Epithelial cell of proximal tubule (primary cell): ENCODE results near the gene HRK. TPM values are rescaled to one million over a fixed set of nuclear protein-coding genes. Genes with fewer than 3 reads are reported as not detected.

ENCODE experiments used
- DNase-seq: peaks from one replicate; pipeline ENCODE4 v3.0.0-alpha.2; 2011; ENCODE audit warnings: low read depth
- H3K4me3 ChIP-seq: 2 replicates; pipeline ENCODE4 v1.5.1; 2011; ENCODE audit warnings: low read depth, mild to moderate bottlenecking, low read length
- total RNA-seq: library from RNA; depleted of rRNA; stranded (reverse); fragments of >200 nt; gene quantifications from 2 replicates; pipeline ENCODE4 v1.2.3, GENCODE V29; 2015
- TF ChIP-seq, protein P1 (sequence below): conservative IDR thresholded peaks from 2 replicates; pipeline ENCODE4 v1.5.1; 2012; ENCODE audit warnings: low read depth, mild to moderate bottlenecking, low read length

HRK gene
- total RNA-seq, 1 donor from 2014 or later: not detected

GRCh38 chr12:116808113-116809105, 72.8 kb downstream of the HRK start:
- TF ChIP-seq, protein P1, sequence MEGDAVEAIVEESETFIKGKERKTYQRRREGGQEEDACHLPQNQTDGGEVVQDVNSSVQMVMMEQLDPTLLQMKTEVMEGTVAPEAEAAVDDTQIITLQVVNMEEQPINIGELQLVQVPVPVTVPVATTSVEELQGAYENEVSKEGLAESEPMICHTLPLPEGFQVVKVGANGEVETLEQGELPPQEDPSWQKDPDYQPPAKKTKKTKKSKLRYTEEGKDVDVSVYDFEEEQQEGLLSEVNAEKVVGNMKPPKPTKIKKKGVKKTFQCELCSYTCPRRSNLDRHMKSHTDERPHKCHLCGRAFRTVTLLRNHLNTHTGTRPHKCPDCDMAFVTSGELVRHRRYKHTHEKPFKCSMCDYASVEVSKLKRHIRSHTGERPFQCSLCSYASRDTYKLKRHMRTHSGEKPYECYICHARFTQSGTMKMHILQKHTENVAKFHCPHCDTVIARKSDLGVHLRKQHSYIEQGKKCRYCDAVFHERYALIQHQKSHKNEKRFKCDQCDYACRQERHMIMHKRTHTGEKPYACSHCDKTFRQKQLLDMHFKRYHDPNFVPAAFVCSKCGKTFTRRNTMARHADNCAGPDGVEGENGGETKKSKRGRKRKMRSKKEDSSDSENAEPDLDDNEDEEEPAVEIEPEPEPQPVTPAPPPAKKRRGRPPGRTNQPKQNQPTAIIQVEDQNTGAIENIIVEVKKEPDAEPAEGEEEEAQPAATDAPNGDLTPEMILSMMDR: no peak
- H3K4me3 ChIP-seq: no peak overlapping the region
- no peak for DNase-seq

DNA sequence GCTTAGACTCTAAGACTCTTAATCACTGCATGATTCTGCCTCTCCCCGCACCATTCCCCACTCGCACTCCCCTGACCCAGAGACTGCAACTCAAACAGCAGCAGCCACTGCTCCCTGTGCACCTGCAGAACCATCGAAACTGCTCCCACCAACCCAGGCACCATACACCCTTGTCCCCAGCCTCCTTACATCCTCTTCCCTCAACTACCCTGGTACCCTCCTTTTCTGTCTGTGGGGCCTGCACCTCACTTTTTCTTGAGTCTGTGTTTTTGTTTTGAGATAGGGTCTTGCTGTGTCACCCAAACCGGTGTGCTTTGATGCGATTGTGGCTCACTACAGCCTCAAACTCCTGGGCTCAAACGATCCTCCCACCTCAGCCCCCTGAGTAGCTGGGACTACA, 73.7 kb downstream of the HRK start:
- no peak for DNase-seq
- TF ChIP-seq, protein P1: no peak
- no peak overlapping the region for H3K4me3 ChIP-seq

DNA sequence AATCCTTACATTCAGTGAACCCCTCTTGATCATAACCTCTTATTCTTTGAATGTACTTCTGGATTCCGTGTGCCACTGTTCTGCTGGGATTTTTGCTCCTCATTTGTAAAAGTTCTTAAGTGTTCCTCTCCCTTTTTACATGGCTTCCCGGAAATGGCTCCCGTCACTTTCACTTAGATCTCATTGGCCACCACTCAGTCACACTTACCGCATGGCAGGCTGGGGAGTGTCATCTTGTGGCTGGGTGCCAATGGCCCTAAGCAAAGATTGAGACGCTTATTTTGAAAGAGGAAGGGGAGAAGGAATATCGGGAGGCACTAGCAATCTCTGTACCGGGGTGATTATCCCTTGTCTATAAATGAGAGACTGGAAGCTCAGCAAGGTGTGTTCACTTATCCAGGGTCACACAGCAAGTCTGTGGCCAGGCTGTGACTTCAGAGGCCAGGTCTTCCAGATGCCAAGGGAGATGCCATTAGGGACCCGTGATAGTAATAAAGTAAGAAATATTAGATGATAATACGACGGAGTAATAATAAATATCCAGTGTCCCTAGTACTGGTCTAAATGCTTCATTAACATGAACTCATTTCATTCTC, 74.3 kb downstream of the HRK start:
- no peak overlapping the region for H3K4me3 ChIP-seq
- no peak for DNase-seq
- TF ChIP-seq, protein P1: no peak

Other genes starting within 250 kb of the HRK start
- 32.6 and 49.9 TPM in 2 replicates for gene SPRING1, start 143.4 kb downstream of the HRK start, total RNA-seq
- gene RNFT2, start 143.1 kb downstream of the HRK start, total RNA-seq: 4.3 and 10.5 TPM in 2 replicates
- gene FBXW8, start 29.5 kb upstream of the HRK start, total RNA-seq: 13.1 and 14.4 TPM in 2 replicates
- 2.1 and 6.9 TPM in 2 replicates for gene TESC, start 218.0 kb upstream of the HRK start, total RNA-seq